DMS 273 (cell line): Measurements from ENCODE around the gene RHOD.
A peak's percentile ranks its signal among the peaks of the same experiment; 100 is the strongest.

Experiments
- DNase-seq: peaks from one replicate; lab custom pipeline; 2025; ENCODE audit not compliant: unreplicated experiment; lab: John Stamatoyannopoulos, UW

Gene RHOD

GRCh38 chr11:67113231-67113721 is 56.6 kb downstream of the RHOD start:
- no peak for DNase-seq

GRCh38 chr11:67114275-67114896 is 57.7 kb downstream of the RHOD start:
- no peak for DNase-seq

GRCh38 chr11:67116758-67117105 is 60.1 kb downstream of the RHOD start:
- DNase-seq, result peak; percentile 36

DNA sequence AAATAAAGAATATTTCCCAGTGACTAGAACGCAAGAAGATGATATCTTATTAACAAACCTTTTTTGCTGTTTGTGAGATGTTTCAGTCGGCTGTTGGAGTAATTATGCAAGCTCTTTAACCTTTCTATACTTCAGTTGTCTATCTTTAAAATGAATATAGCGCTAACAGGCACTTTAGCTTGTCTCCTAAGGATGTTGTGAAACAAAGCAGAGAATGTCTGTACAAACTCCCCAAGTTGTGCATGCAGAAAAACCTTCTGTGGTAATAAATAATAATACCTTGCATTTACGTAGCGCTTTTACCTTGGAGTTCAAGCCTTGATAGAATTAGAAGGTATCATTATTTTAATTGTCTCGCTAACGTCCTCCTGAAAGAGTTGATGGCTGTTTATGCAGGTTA is 60.5 kb downstream of the RHOD start:
- no peak for DNase-seq

- no peak for DNase-seq
Measured at GRCh38 chr11:67117672-67118180, 61.1 kb downstream of the RHOD start.

DNA sequence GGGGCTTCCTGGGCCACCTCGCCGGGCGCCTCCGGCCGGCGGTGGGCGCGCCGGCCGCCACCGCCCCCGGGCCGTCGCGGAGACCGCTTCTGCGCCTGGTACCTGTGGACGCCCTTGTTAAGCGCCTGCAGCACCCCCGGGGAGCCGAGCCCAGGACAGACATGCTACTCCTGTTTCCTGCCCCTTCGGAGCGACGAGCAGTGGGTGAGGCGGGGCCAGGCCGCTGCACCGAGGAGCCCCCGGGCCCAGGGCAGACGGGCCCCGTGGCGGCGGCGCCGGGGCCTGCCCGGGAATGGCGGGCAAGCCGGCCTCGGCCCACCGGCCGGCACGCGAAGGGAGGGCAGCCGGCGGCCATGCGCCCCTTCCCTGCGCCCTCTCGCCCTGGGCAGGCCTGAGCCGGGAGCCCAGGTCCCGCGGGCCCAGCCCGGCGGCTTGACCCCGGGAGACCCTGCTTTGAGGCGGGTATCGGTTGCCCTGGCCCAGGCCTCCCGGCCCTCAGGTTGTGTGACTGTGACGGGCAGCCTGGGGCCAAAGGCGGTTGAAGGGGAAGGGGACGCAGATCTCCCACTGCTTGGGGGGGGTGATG is 61.6 kb downstream of the RHOD start:
- DNase-seq, result peak; percentile 65

DNA sequence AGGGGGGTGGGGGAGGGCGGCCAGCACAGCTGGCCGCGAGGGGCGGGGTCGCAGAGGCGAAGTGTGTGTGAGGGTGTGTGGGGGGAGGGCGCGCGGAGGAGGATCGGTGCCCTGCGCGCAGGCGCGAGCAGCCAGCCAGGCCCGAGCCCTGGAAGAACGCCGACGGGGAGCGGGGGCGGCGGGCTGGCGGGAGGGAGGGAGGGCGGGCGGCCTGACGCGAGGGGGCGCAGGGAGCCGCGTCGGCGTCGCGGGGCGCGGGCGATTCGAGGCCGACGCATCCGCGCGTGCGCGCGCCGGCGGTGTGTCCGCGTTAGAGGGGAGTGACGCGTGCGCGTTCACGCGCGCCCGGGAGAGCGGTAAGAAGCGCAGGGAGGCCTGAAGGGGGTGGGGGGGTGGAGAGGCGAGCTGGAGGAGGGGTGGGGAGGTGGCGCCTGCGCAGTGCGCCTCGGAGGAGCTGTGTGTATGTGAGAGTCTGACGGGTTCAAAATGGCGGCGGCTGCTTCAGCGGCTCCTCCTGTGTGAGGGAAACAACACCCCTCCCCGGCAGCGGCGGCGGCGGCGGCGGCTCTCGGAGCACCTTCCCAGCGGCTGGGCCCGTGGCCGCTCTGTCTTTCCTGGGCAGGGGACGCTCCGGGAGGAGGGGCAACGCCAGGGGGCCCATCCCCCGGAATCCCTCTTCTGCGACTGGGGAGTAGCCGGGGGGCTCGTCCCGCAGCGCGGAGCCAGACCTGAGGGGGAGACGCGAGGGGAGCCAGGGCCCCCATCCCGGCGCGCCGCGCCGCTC is 62.3 kb downstream of the RHOD start, which contains the start of gene KDM2A:
Gene KDM2A, plus strand, starts transcription at position 463 of the 784 bp plus-strand sequence. CDS start 2,054 bp downstream, outside the sequence.
- DNase-seq, result peak; percentile 99

DNA sequence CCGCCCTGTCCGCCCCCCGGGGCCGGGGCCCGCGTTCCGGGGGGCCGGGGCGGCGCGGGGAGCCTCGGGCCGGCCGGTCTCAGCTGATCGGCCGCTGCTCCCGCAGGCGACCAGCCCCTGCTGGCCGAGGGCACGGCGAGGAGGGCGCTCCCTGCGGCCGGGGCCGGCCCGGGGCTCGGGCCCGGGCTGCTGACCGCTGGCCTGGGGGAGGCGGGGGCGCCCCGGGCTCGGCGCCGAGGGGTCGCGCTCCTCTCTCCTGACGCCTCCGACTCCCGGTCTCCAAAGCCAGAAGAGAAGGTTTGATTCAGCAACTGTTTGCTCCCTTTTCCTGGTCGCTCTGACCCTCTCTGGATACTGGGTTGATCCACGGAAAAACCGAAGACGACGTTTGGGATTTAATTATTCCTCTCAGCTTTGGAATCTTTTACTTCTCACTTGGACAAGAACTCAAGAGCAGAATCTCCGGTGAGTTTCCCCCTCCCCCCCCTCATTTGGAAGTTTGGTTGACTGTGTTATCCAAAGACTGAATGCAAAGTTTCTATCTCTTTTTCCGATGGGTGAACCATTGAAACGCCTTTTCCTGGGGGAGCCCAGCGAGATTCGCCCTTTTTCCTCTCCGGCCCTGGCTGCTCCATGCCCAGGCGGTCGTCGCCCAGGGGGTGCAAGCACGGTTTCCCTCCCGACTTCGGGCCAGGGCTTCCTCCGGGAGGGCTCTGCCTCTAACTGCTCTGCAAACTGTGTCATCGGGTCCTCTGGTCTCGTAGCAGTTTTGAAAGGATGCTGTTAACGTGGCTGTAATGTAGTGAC is 63.1 kb downstream of the RHOD start:
- DNase-seq, result peak; percentile 65

GRCh38 chr11:67120456-67120855 is 63.8 kb downstream of the RHOD start:
- DNase-seq, result peak; percentile 33

GRCh38 chr11:67120881-67121710 is 64.4 kb downstream of the RHOD start:
- peak; percentile 33 for DNase-seq
